IMR-90 (cell line): ENCODE results near the gene LY6G6D. TPM values are rescaled to one million over a fixed set of nuclear protein-coding genes. Genes with fewer than 3 reads are reported as not detected.

Experiments
- ATAC-seq: fragments of 200-7000 bp; cut with Tn5 transposase; 2 replicates; pipeline ENCODE4 v1.9.1; 2020; ENCODE audit warnings: low read depth, mild to moderate bottlenecking, moderate library complexity
- BruUV-seq: library from RNA; stranded (reverse); fragments of 400-500 nt; replicated peaks from 2 replicates; lab custom pipeline; 2021; lab: Mats Ljungman, UMichigan
- CTCF ChIA-PET: fragments of 300-600 bp; formaldehyde crosslinking; extraction: SDS; loops from one replicate; lab custom pipeline; 2021; ENCODE audit warnings: antibody characterized with exemption; lab: Yijun Ruan, JAX
- POLR2A ChIA-PET: fragments of 300-600 bp; sonication (Branson Sonifier 250); formaldehyde crosslinking; loops from one replicate; lab custom pipeline; 2022; ENCODE audit warnings: antibody characterized with exemption; ENCODE audit not compliant: unreplicated experiment; lab: Charles Lee
- DNase-seq: peaks from one replicate; pipeline ENCODE4 v3.0.0; 2013
- H2AFZ ChIP-seq: replicated peaks from 2 replicates; pipeline ENCODE3; 2013; ENCODE audit warnings: low read length, mild to moderate bottlenecking; ENCODE audit not compliant: poor library complexity
- H2AK5ac ChIP-seq: 2 replicates; pipeline ENCODE4 v1.6.1; 2013; ENCODE audit warnings: low read depth, low read length, inconsistent platforms
- H2AK9ac ChIP-seq: replicated peaks from 2 replicates; pipeline ENCODE3; 2013; ENCODE audit warnings: mild to moderate bottlenecking, low read depth, low read length, moderate library complexity; ENCODE audit not compliant: poor library complexity
- H2BK120ac ChIP-seq: 2 replicates; pipeline ENCODE4 v1.6.1; 2013; ENCODE audit warnings: low read depth, low read length, inconsistent platforms
- H2BK15ac ChIP-seq: 3 replicates; pipeline ENCODE4 v1.6.1; 2013; ENCODE audit warnings: low read depth, low read length, inconsistent platforms
- H2BK20ac ChIP-seq: 2 replicates; pipeline ENCODE4 v1.6.1; 2013; ENCODE audit warnings: low read depth, mild to moderate bottlenecking, inconsistent platforms, low read length, moderate library complexity
- H2BK5ac ChIP-seq: 2 replicates; pipeline ENCODE4 v1.6.1; 2013; ENCODE audit warnings: mild to moderate bottlenecking, low read depth, low read length, inconsistent platforms; ENCODE audit not compliant: poor library complexity, severe bottlenecking
- H3K14ac ChIP-seq: replicated peaks from 2 replicates; pipeline ENCODE4 v1.6.1; 2013; ENCODE audit warnings: low read depth, low read length, inconsistent platforms
- H3K18ac ChIP-seq: 2 replicates; pipeline ENCODE4 v1.6.1; 2013; ENCODE audit warnings: low read depth, low read length, control low read depth
- H3K23ac ChIP-seq: 2 replicates; pipeline ENCODE4 v1.6.1; 2013; ENCODE audit warnings: low read depth, low read length, inconsistent platforms
- H3K27ac ChIP-seq: 2 replicates; pipeline ENCODE4 v1.5.1; 2013; ENCODE audit warnings: mild to moderate bottlenecking, control low read depth, low read length; ENCODE audit not compliant: insufficient read depth
- H3K27me3 ChIP-seq: 2 replicates; pipeline ENCODE4 v1.6.1; 2013; ENCODE audit warnings: low read length; ENCODE audit not compliant: control insufficient read depth, insufficient read depth
- H3K36me3 ChIP-seq: 2 replicates; pipeline ENCODE4 v1.6.1; 2013; ENCODE audit warnings: low read length, mixed read lengths; ENCODE audit not compliant: control insufficient read depth, insufficient read depth
- H3K4ac ChIP-seq: 2 replicates; pipeline ENCODE4 v1.6.1; 2013; ENCODE audit warnings: low read depth, low read length, inconsistent platforms
- H3K4me1 ChIP-seq: 2 replicates; pipeline ENCODE4 v1.6.1; 2013; ENCODE audit warnings: low read length, mixed read lengths; ENCODE audit not compliant: control insufficient read depth, insufficient read depth
- H3K4me2 ChIP-seq: 2 replicates; pipeline ENCODE4 v1.6.1; 2013; ENCODE audit warnings: low read depth, mild to moderate bottlenecking, control low read depth, low read length, moderate library complexity
- H3K4me3 ChIP-seq: 2 replicates; pipeline ENCODE4 v1.5.1; 2013; ENCODE audit warnings: low read depth, mild to moderate bottlenecking, control low read depth, low read length, moderate library complexity; ENCODE audit not compliant: insufficient read depth
- H3K56ac ChIP-seq: 2 replicates; pipeline ENCODE4 v1.6.1; 2013; ENCODE audit warnings: low read length, inconsistent platforms; ENCODE audit not compliant: insufficient read depth; ENCODE audit errors: extremely low read depth
- H3K79me1 ChIP-seq, 2 experiments: 2 replicates each; pipeline ENCODE4 v1.6.1; 2013; ENCODE audit warnings: low read length in 2 of 2, inconsistent platforms in 1 of 2, low read depth in 1 of 2
- H3K9ac ChIP-seq: 2 replicates; pipeline ENCODE4 v1.6.1; 2013; ENCODE audit warnings: low read depth, low read length, control low read depth
- H3K9me1 ChIP-seq: 2 replicates; pipeline ENCODE4 v1.6.1; 2013; ENCODE audit warnings: low read length, inconsistent platforms; ENCODE audit not compliant: insufficient read depth
- H3K9me3 ChIP-seq: 2 replicates; pipeline ENCODE4 v1.6.1; 2013; ENCODE audit warnings: low read length; ENCODE audit not compliant: control insufficient read depth, insufficient read depth
- H4K20me1 ChIP-seq: 2 replicates; pipeline ENCODE4 v1.6.1; 2013; ENCODE audit warnings: low read length, inconsistent platforms; ENCODE audit not compliant: insufficient read depth
- H4K5ac ChIP-seq: 2 replicates; pipeline ENCODE4 v1.6.1; 2013; ENCODE audit warnings: mild to moderate bottlenecking, low read depth, low read length, control low read depth
- H4K8ac ChIP-seq, 2 experiments: 2 replicates each; pipeline ENCODE4 v1.6.1; 2013; ENCODE audit warnings: low read depth in 2 of 2, low read length in 2 of 2, control low read depth in 1 of 2, inconsistent platforms in 1 of 2
- H4K91ac ChIP-seq: 2 replicates; pipeline ENCODE4 v1.6.1; 2013; ENCODE audit warnings: low read depth, low read length, inconsistent platforms; ENCODE audit not compliant: insufficient read depth
- BHLHE40 ChIP-seq: fragments of 150-350 bp; IDR thresholded peaks from 2 replicates; pipeline ENCODE4 v1.6.1; 2016; ENCODE audit warnings: mild to moderate bottlenecking, low read depth, low read length
- CEBPB ChIP-seq: IDR thresholded peaks from 2 replicates; pipeline ENCODE4 v1.6.1; 2012; ENCODE audit warnings: low read depth, low read length, improper control_type of control experiment
- CHD1 ChIP-seq: IDR thresholded peaks from 2 replicates; pipeline ENCODE4 v1.6.1; 2012; ENCODE audit warnings: low read depth, low read length, improper control_type of control experiment
- CTCF ChIP-seq: conservative IDR thresholded peaks from 2 replicates; pipeline ENCODE4 v1.5.1; 2012; ENCODE audit warnings: mild to moderate bottlenecking, low read depth, low read length, improper control_type of control experiment
- ELK1 ChIP-seq: fragments of 150-350 bp; IDR thresholded peaks from 2 replicates; pipeline ENCODE4 v1.6.1; 2016; ENCODE audit warnings: low read depth, mild to moderate bottlenecking, low read length, moderate library complexity, borderline replicate concordance
- FOS ChIP-seq: fragments of 150-350 bp; IDR thresholded peaks from 2 replicates; pipeline ENCODE4 v1.6.1; 2016; ENCODE audit warnings: low read depth, low read length
- MAZ ChIP-seq: IDR thresholded peaks from 2 replicates; pipeline ENCODE4 v1.6.1; 2012; ENCODE audit warnings: low read depth, mild to moderate bottlenecking, low read length, improper control_type of control experiment, moderate library complexity, borderline replicate concordance
- MXI1 ChIP-seq: IDR thresholded peaks from 2 replicates; pipeline ENCODE4 v1.6.1; 2012; ENCODE audit warnings: low read depth, mild to moderate bottlenecking, low read length, moderate library complexity, borderline replicate concordance
- NFE2L2 ChIP-seq: fragments of 150-350 bp; IDR thresholded peaks from 2 replicates; pipeline ENCODE4 v1.6.1; 2016; ENCODE audit warnings: low read depth, mild to moderate bottlenecking, low read length
- POLR2A ChIP-seq: IDR thresholded peaks from 2 replicates; pipeline ENCODE4 v1.6.1; 2012; ENCODE audit warnings: mild to moderate bottlenecking, low read depth, low read length
- RAD21 ChIP-seq: IDR thresholded peaks from 2 replicates; pipeline ENCODE4 v1.6.1; 2012; ENCODE audit warnings: low read length, improper control_type of control experiment
- RCOR1 ChIP-seq: IDR thresholded peaks from 2 replicates; pipeline ENCODE4 v1.6.1; 2012; ENCODE audit warnings: mild to moderate bottlenecking, low read length, improper control_type of control experiment; ENCODE audit not compliant: insufficient replicate concordance
- RFX5 ChIP-seq: IDR thresholded peaks from 2 replicates; pipeline ENCODE4 v1.8.0; 2012; ENCODE audit warnings: low read depth, mild to moderate bottlenecking, low read length, moderate library complexity
- USF2 ChIP-seq: fragments of 150-350 bp; IDR thresholded peaks from 2 replicates; pipeline ENCODE4 v1.6.1; 2017; ENCODE audit warnings: mild to moderate bottlenecking, antibody characterized with exemption, low read length, low read depth
- WGBS, 2 experiments: methylation state at CpG; one replicate each; pipeline versions ENCODE4 v1.1.5 to v1.1.7; 2013; ENCODE audit warnings: missing lambda C conversion rate in 2 of 2; ENCODE audit not compliant: insufficient read length in 1 of 2; ENCODE audit errors: extremely low coverage in 2 of 2; 5-methylcytosine and 5-hydroxymethylcytosine counted together
- dilution Hi-C: fragments of 300-500 bp; cut with HindIII; formaldehyde crosslinking; loops from one replicate; pipeline ENCODE4 v1.14.3; 2018; ENCODE audit warnings: low sequenced_read_pairs; ENCODE audit not compliant: unreplicated experiment
- in situ Hi-C: fragments of 300-500 bp; cut with MboI; formaldehyde crosslinking; loops from 3 replicates; pipeline ENCODE4 v1.14.3; 2019; ENCODE audit warnings: low sequenced_read_pairs, inconsistent platforms, mixed read lengths
- intact Hi-C: fragments of 100-400 bp; cut with micrococcal nuclease; formaldehyde crosslinking; loops from 2 replicates; pipeline ENCODE4 v1.10.0; 2022
- polyA plus RNA-seq, 3 experiments: library from polyadenylated mRNA; depleted of rRNA; stranded (reverse); fragments of >200 nt; gene quantifications; 2 replicates each; pipeline ENCODE4 v1.2.3, GENCODE V29; 2012; ENCODE audit warnings: low replicate concordance in 1 of 3
- total RNA-seq: library from RNA; depleted of rRNA; stranded (reverse); fragments of >200 nt; gene quantifications from 2 replicates; pipeline ENCODE4 v1.2.3, GENCODE V29; 2012

LY6G6D gene
- total and polyA plus RNA-seq, 2 of the 4 experiments (the other 2 are of a cell fraction): not detected

DNA sequence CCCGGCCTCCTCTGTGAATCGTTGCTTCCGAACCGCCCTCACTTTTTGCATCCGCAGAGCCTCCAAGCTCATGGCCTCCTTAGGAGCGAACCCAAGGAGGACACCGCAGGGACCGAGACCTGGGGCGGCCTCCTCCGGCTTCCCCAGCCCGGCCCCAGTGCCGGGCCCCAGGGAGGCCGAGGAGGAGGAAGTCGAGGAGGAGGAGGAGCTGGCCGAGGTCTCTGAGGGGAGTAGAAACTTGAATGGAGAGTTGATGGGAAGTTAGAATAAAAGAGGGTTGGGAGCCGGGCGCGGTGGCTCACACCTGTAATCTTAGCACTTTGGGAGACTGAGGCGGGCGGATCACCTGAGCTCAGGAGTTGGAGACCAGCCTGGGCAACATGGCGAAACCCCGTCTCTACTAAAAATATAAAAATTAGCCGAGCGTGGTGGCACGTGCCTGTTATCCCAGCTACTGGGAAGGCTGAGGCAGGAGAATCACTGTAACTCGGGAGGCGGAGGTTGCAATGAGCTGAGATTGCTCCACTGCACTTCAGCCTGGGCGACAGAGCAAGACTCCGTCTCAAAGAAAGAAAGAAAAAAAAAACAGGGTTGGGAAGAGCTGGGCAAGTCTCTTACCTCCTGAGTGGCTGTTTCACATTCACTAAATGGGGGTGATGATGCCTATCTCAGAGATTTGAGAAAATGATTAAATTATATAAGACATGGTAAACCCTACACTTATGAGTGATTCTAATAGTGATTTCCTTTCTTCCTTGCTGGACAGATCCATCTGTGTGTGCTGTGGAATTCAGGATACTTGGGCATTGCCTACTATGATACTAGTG, 25.5 kb downstream of the LY6G6D start:
- intact Hi-C loops: no loop called here
- Histone ChIP-seq H4K8ac (peak overlapping the region; percentile 73 to 74; a peak in 3 of 4 replicates), H2AK5ac (peak overlapping the region; percentile 91), H3K4me3 (peak overlapping the region; percentile 73), H3K36me3 (peaks cover 3% of the 10 kb centered on the region), H2BK5ac (peak overlapping the region; percentile 51), H4K20me1 (no peaks in the 10 kb centered on the region), H3K23ac (peak overlapping the region; percentile 87; the same call in 1 of the 2 replicates), H3K4me2 (peak overlapping the region; percentile 82), H3K27me3 (no peaks in the 10 kb centered on the region), H3K79me1 (peaks cover 13 to 50% of the 10 kb centered on the region in 2 experiments; a peak in 3 of 4 replicates), H3K18ac (no peak overlapping the region), H3K9me3 (no peaks in the 10 kb centered on the region), H3K4ac (peak overlapping the region; percentile 89), H3K9ac (peak overlapping the region; percentile 72), H3K14ac (peak overlapping the region; percentile 95), H2AK9ac (peak overlapping the region; percentile 90), H3K56ac (peak overlapping the region; percentile 93), H3K9me1 (peaks cover 13% of the 10 kb centered on the region), H3K4me1 (peaks cover 13% of the 10 kb centered on the region), H2BK120ac (no peak overlapping the region), H2AFZ (peak overlapping the region; percentile 96), H4K91ac (peak overlapping the region; percentile 85), H4K5ac (no peak overlapping the region), H2BK20ac (no peak overlapping the region), H2BK15ac (no peak overlapping the region), H3K27ac (peak overlapping the region; percentile 68; the same call in 1 of the 2 replicates)
- ATAC-seq (no peak; the same call in 1 of the 2 replicates), DNase-seq (no peak)
- CTCF ChIA-PET: interaction anchor here (0.9 kb wide), 1 partner anchor 89 kb away, joined by 3 read pairs; no protein-coding TSS in a partner anchor
- WGBS, 2 experiments: 30% methylated on average over 15 of the region's 29 CpGs; no CpG with 5 or more reads in 1 of the 2 experiments
- BruUV-seq: no TSS peak
- in situ Hi-C loops: no loop called here
- dilution Hi-C loops: no loop called here
- POLR2A ChIA-PET: no interaction called here
- TF ChIP-seq BHLHE40 (no peak), USF2 (no peak), MXI1 (no peak), CTCF (no peak), CHD1 (no peak), ELK1 (no peak), RAD21 (no peak), MAZ (no peak), CEBPB (no peak), POLR2A (no peak), NFE2L2 (no peak), RFX5 (no peak), FOS (no peak), RCOR1 (no peak)
